ENCODE data around the gene SERTAD2. TPM values are rescaled to one million over a fixed set of nuclear protein-coding genes. Genes with fewer than 3 reads are reported as not detected.

The SERTAD2 gene
- total RNA-seq, 6 experiments from 2014 or later = 3.7 to 14.4 (median 8.4) TPM

- DNase-seq = peak in 1 of 3 donors; percentile 38
- H3K27ac ChIP-seq = no peak overlapping the region
- ATAC-seq = peak; percentile 33 to 78 (median 50)
- no peak overlapping the region for H3K4me3 ChIP-seq
- H3K27me3 ChIP-seq = no peaks in the 10 kb centered on the region
- peaks cover 0 to 24% (median 2%) of the 10 kb centered on the region in 4 donors for H3K4me1 ChIP-seq
- no peak for TF ChIP-seq POLR2A (IDR thresholded peaks at IDR 0.05)
- TF ChIP-seq CTCF (IDR thresholded peaks at IDR 0.05) = no peak
- no peaks in the 10 kb centered on the region for H3K9me3 ChIP-seq
- H3K36me3 ChIP-seq = peaks cover 0 to 29% (median 3%) of the 10 kb centered on the region in 4 donors
- intact Hi-C loops (cut with DNase I) = no loop called here
- WGBS (ENCODE audit: insufficient coverage, low coverage, low lambda C conversion rate, missing lambda C conversion rate) = 40% methylated on average over 11 of the region's 11 CpGs
Measured at GRCh38 chr2:64634345-64635267, 19.1 kb downstream of the SERTAD2 start.

GRCh38 chr2:64632835-64633819 lies 20.6 kb downstream of the SERTAD2 start:
- TF ChIP-seq CTCF (IDR thresholded peaks at IDR 0.05) = no peak
- TF ChIP-seq POLR2A (IDR thresholded peaks at IDR 0.05) = no peak
- Histone ChIP-seq H3K27ac (no peak overlapping the region), H3K27me3 (no peaks in the 10 kb centered on the region), H3K36me3 (peaks cover 0 to 29% (median 3%) of the 10 kb centered on the region in 4 donors), H3K4me1 (peaks cover 0 to 25% (median 0%) of the 10 kb centered on the region in 4 donors), H3K9me3 (no peaks in the 10 kb centered on the region), H3K4me3 (no peak overlapping the region)
- intact Hi-C loops (cut with DNase I) = no loop called here
- DNase-seq = no peak
- no peak for ATAC-seq
- 84% methylated on average over 9 of the region's 9 CpGs for WGBS (ENCODE audit: insufficient coverage, low coverage, low lambda C conversion rate, missing lambda C conversion rate)

- no peak for ATAC-seq
- TF ChIP-seq CTCF (IDR thresholded peaks at IDR 0.05) (no peak), POLR2A (IDR thresholded peaks at IDR 0.05) (no peak)
- intact Hi-C loops (cut with DNase I) = no loop called here
Measured at GRCh38 chr2:64631771-64632170, 21.9 kb downstream of the SERTAD2 start.

GRCh38 chr2:64630752-64631151 lies 23.0 kb downstream of the SERTAD2 start:
- 86% methylated on average over 9 of the region's 10 CpGs for WGBS (ENCODE audit: insufficient coverage, low coverage, low lambda C conversion rate, missing lambda C conversion rate)
- no peak for TF ChIP-seq CTCF (IDR thresholded peaks at IDR 0.05)
- TF ChIP-seq POLR2A (IDR thresholded peaks at IDR 0.05) = no peak
- Histone ChIP-seq H3K36me3 (peaks cover 0 to 24% (median 3%) of the 10 kb centered on the region in 4 donors), H3K4me1 (peaks cover 0 to 25% (median 0%) of the 10 kb centered on the region in 4 donors), H3K27ac (no peak overlapping the region), H3K4me3 (no peak overlapping the region), H3K27me3 (no peaks in the 10 kb centered on the region), H3K9me3 (no peaks in the 10 kb centered on the region)
- intact Hi-C loops (cut with DNase I) = no loop called here
- DNase-seq (no peak), ATAC-seq (no peak)

More at GRCh38 chr2:64631771-64632170, 21.9 kb downstream of the SERTAD2 start:
- H3K4me3 ChIP-seq = no peak overlapping the region
- no peaks in the 10 kb centered on the region for H3K9me3 ChIP-seq
- DNase-seq = no peak
- H3K27ac ChIP-seq = no peak overlapping the region
- WGBS (ENCODE audit: insufficient coverage, low coverage, low lambda C conversion rate, missing lambda C conversion rate) = 93% methylated on average over 3 of the region's 3 CpGs
- peaks cover 0 to 29% (median 3%) of the 10 kb centered on the region in 4 donors for H3K36me3 ChIP-seq
- H3K4me1 ChIP-seq = peaks cover 0 to 25% (median 0%) of the 10 kb centered on the region in 4 donors
- H3K27me3 ChIP-seq = no peaks in the 10 kb centered on the region

All from right lobe of liver (tissue), 6 donors.